Measurements from ENCODE around the gene NPW. TPM values are rescaled to one million over a fixed set of nuclear protein-coding genes. Genes with fewer than 3 reads are reported as not detected.

Gene NPW
- total and polyA plus RNA-seq, 2 experiments from 2014 or later: 3.3 to 38.6 TPM

DNA sequence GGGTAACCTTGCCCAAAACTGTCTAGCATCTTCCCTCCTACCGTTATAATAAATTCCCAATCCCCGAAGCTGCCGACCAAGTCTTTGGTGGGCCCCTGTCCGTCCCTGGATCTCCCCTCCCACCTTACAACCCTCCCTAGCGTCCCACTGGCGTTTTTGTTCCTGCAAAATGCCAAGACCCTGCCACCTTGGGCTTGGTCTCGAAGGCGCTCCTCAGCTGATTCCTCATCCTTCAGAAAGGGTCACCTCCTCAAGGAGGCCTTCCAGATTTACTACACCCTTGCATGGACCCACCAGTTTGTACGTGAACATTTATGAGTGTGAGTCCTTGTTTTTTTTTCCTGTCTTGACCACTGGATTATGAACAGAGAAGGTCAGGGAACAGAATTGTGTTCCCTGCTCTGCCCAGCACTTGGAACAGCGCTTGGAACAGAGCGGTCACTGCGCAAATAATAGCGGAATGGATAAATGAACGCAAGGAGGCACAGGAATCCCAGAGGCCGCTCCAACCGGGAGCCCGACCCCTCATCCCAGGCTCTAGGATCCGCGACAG is 36.5 kb upstream of the NPW start:
- Histone ChIP-seq H3K36me3 (no peaks in the 10 kb centered on the region), H3K27ac (peak overlapping the region; percentile 91), H3K9me3 (ENCODE audit: low read depth) (no peaks in the 10 kb centered on the region), H3K4me1 (ENCODE audit: low read depth) (peaks cover 4% of the 10 kb centered on the region), H3K27me3 (peaks cover 52% of the 10 kb centered on the region), H3K4me3 (peak overlapping the region; percentile 80)
- TF ChIP-seq, protein P1, sequence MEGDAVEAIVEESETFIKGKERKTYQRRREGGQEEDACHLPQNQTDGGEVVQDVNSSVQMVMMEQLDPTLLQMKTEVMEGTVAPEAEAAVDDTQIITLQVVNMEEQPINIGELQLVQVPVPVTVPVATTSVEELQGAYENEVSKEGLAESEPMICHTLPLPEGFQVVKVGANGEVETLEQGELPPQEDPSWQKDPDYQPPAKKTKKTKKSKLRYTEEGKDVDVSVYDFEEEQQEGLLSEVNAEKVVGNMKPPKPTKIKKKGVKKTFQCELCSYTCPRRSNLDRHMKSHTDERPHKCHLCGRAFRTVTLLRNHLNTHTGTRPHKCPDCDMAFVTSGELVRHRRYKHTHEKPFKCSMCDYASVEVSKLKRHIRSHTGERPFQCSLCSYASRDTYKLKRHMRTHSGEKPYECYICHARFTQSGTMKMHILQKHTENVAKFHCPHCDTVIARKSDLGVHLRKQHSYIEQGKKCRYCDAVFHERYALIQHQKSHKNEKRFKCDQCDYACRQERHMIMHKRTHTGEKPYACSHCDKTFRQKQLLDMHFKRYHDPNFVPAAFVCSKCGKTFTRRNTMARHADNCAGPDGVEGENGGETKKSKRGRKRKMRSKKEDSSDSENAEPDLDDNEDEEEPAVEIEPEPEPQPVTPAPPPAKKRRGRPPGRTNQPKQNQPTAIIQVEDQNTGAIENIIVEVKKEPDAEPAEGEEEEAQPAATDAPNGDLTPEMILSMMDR (IDR thresholded peaks at IDR 0.05; ENCODE audit: low read depth, low read length): no peak
- DNase-seq (ENCODE audit: low read depth in 1 of 2, low spot score in 1 of 2): no peak

DNA sequence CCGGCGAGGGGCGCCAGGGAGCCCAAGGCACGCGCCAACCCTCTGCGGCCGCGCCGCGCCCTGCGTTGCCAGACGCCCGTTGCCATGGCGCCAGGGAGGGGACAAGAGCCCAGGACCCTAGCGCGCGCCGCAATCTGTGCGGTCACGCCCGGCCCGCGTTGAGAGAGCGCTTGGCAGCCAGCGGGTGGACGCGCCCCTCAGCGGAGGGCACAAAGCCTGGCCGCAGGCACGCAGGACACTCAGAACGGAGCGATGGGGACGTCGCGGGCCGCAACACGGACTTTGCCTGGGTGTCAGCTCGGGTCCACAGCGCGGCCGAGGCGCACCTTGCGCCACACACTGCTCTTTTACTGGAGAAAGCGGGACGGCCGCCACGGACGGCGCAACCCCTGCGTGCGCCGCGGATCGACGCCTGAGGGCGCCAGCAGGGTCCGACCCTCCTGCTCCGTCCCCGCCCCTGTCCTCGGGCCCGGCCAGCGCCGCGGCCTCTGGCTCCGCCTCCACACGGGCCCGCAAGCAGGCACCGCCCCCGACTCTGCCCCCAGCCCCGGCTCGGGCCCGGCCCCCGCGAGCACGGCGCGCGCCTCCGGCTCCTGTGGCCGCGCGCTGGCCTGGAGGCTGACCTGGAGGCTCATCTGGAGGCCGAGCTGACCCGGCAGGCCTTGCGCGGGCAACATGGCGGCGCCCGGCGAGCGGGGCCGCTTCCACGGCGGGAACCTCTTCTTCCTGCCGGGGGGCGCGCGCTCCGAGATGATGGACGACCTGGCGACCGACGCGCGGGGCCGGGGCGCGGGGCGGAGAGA is 35.8 kb upstream of the NPW start, which contains the start of gene GFER:
GFER (plus strand) TSS at position 650 of the 803 bp plus-strand sequence; CDS start at position 676, 26 bp downstream.
- no peaks in the 10 kb centered on the region for H3K36me3 ChIP-seq
- peak; percentile 96 to 97 for DNase-seq (ENCODE audit: low read depth in 1 of 2, low spot score in 1 of 2)
- peak within 1 kb of the TSS; percentile 80 for H3K4me3 ChIP-seq
- H3K9me3 ChIP-seq (ENCODE audit: low read depth): no peaks in the 10 kb centered on the region
- peaks cover 4% of the 10 kb centered on the region for H3K4me1 ChIP-seq (ENCODE audit: low read depth)
- peaks cover 49% of the 10 kb centered on the region for H3K27me3 ChIP-seq
- TF ChIP-seq, protein P1 (IDR thresholded peaks at IDR 0.05; ENCODE audit: low read depth, low read length): peak; percentile 28
- H3K27ac ChIP-seq: peak within 1 kb of the TSS; percentile 91

DNA sequence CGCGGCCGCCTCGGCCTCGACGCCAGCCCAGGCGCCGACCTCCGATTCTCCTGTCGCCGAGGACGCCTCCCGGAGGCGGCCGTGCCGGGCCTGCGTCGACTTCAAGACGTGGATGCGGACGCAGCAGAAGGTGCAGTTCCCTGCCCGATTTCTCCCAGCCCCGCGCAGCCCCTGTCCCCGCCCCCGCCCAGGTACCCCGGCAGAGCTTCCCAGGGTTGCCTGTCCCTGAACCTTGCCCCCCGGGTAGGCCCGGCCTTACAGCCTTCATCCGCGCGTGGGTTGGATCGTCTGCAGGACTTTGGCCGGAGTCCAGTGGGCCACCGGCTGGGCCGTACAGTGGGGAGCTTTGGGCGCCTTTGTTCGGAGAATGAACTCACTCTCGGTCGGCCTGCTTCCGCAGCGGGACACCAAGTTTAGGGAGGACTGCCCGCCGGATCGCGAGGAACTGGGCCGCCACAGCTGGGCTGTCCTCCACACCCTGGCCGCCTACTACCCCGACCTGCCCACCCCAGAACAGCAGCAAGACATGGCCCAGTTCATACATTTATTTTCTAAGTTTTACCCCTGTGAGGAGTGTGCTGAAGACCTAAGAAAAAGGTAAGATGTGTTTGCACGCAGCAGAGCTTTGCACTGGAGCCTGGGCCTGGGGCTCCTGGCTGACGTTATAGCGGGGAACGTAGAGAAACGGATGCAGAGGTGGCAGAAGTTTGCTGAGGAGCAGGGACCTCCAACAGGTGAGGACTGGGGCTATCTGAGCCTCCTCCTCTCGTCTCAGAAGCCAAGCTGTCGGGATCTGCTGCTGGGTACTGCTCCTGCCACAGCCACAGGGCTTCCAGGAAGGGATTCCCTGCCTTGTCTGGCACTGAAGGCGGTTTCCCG is 35.0 kb upstream of the NPW start:
- peaks cover 49% of the 10 kb centered on the region for H3K27me3 ChIP-seq
- peaks cover 4% of the 10 kb centered on the region for H3K4me1 ChIP-seq (ENCODE audit: low read depth)
- no peak for DNase-seq (ENCODE audit: low read depth in 1 of 2, low spot score in 1 of 2)
- peak overlapping the region; percentile 91 for H3K27ac ChIP-seq
- no peaks in the 10 kb centered on the region for H3K36me3 ChIP-seq
- no peaks in the 10 kb centered on the region for H3K9me3 ChIP-seq (ENCODE audit: low read depth)
- TF ChIP-seq, protein P1 (IDR thresholded peaks at IDR 0.05; ENCODE audit: low read depth, low read length): no peak
- peak overlapping the region; percentile 80 for H3K4me3 ChIP-seq

DNA sequence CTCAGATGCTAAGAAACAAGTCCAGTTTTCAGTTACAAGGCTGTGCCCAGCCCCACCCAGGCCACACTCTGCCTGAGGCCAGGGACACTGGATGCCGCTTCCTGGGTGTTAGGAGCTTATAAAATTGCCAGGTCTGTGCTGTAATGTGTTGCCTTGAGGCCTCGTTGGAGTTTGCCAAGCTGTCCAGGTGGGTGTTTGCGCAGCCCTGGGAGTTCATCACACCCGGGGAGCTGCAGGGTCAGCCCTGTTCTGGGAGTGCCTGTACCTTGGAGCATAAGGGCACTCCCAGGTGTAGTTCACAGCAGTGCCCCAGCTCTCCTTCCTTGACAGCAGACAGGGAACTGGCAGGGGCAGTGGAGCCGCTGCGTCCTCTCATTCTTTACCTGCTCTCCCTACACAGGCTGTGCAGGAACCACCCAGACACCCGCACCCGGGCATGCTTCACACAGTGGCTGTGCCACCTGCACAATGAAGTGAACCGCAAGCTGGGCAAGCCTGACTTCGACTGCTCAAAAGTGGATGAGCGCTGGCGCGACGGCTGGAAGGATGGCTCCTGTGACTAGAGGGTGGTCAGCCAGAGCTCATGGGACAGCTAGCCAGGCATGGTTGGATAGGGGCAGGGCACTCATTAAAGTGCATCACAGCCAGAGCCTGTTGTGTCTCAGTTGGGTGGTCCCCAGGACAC is 34.0 kb upstream of the NPW start:
- Histone ChIP-seq H3K9me3 (ENCODE audit: low read depth) (no peaks in the 10 kb centered on the region), H3K27ac (no peak overlapping the region), H3K4me1 (ENCODE audit: low read depth) (peaks cover 4% of the 10 kb centered on the region), H3K4me3 (no peak overlapping the region), H3K36me3 (no peaks in the 10 kb centered on the region), H3K27me3 (peaks cover 42% of the 10 kb centered on the region)
- TF ChIP-seq, protein P1 (IDR thresholded peaks at IDR 0.05; ENCODE audit: low read depth, low read length): no peak
- no peak for DNase-seq (ENCODE audit: low read depth in 1 of 2, low spot score in 1 of 2)

DNA sequence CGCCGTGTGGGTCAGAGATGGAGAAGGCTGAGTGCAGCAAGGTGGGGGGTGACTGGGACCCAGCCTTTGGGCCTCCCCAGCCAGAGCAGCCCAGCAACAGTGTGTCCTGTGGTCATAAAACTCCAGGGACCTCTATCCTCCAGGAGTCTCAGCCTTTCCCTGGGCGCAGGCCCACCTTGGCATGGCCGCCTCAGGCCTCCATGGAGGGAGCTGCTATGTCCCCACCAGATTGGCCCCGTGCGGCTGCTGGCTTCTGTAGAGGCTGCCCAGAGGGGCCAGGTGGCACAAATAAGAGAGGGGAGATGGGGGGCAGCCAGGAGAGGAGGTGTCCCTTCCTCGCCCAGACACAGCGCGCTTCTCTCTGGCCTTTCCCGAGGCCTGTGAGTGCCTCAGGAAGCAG is 32.4 kb upstream of the NPW start:
- Histone ChIP-seq H3K9me3 (ENCODE audit: low read depth) (no peaks in the 10 kb centered on the region), H3K36me3 (no peaks in the 10 kb centered on the region), H3K27me3 (peaks cover 37% of the 10 kb centered on the region), H3K27ac (no peak overlapping the region), H3K4me1 (ENCODE audit: low read depth) (peaks cover 4% of the 10 kb centered on the region), H3K4me3 (no peak overlapping the region)
- no peak for DNase-seq (ENCODE audit: low read depth in 1 of 2, low spot score in 1 of 2)
- TF ChIP-seq, protein P1 (IDR thresholded peaks at IDR 0.05; ENCODE audit: low read depth, low read length): no peak

Data from cardiac muscle cell (in vitro differentiated cells and primary cell).